OCI-LY7 (cell line): ENCODE results near the gene KLK1. TPM values are rescaled to one million over a fixed set of nuclear protein-coding genes. Genes with fewer than 3 reads are reported as not detected.

ENCODE experiments used
- BruUV-seq: library from RNA; stranded (reverse); fragments of 400-500 nt; replicated peaks from 2 replicates; lab custom pipeline; 2021; lab: Mats Ljungman, UMichigan
- CTCF ChIA-PET: fragments of 300-600 bp; sonication (Branson Sonifier 250); formaldehyde crosslinking; loops from one replicate; lab custom pipeline; 2022; ENCODE audit warnings: antibody characterized with exemption; ENCODE audit not compliant: unreplicated experiment; lab: Charles Lee
- POLR2A ChIA-PET: fragments of 300-600 bp; sonication (Branson Sonifier 250); formaldehyde crosslinking; loops from one replicate; lab custom pipeline; 2022; ENCODE audit warnings: antibody characterized with exemption; lab: Charles Lee
- DNase-seq: peaks from one replicate; pipeline ENCODE4 v3.0.0-alpha.2; 2015; ENCODE audit warnings: low spot score
- H2AFZ ChIP-seq: fragments of 200-600 bp; sonication (generic), shearing (Covaris generic); 2 replicates; pipeline ENCODE4 v1.6.1; 2014; ENCODE audit warnings: mild to moderate bottlenecking, antibody characterized with exemption, low read length, moderate library complexity
- H3K27ac ChIP-seq: fragments of 200-600 bp; sonication (generic); 2 replicates; pipeline ENCODE4 v1.5.1; 2014; ENCODE audit warnings: mixed run types, low read depth, mild to moderate bottlenecking, moderate library complexity, low read length, inconsistent platforms; ENCODE audit not compliant: poor library complexity, severe bottlenecking
- H3K36me3 ChIP-seq: fragments of 200-600 bp; sonication (generic); 2 replicates; pipeline ENCODE4 v1.6.1; 2014; ENCODE audit warnings: mild to moderate bottlenecking, antibody characterized with exemption, low read length, moderate library complexity, mixed read lengths; ENCODE audit not compliant: insufficient read depth
- H3K4me1 ChIP-seq: fragments of 200-600 bp; sonication (generic); 2 replicates; pipeline ENCODE4 v1.5.1; 2014; ENCODE audit warnings: mild to moderate bottlenecking, low read length; ENCODE audit not compliant: insufficient read depth, poor library complexity, severe bottlenecking
- H3K4me2 ChIP-seq: fragments of 200-600 bp; sonication (generic); 2 replicates; pipeline ENCODE4 v1.6.1; 2014; ENCODE audit warnings: mild to moderate bottlenecking, low read length
- H3K4me3 ChIP-seq: fragments of 200-600 bp; sonication (generic); 2 replicates; pipeline ENCODE4 v1.5.1; 2014; ENCODE audit warnings: mild to moderate bottlenecking, low read depth, low read length; ENCODE audit not compliant: poor library complexity, severe bottlenecking
- H3K79me2 ChIP-seq: fragments of 200-600 bp; sonication (generic); 2 replicates; pipeline ENCODE4 v1.6.1; 2016; ENCODE audit warnings: low read depth, mild to moderate bottlenecking, low read length, moderate library complexity, mixed read lengths; ENCODE audit not compliant: insufficient read depth
- H3K9me2 ChIP-seq: fragments of 200-600 bp; sonication (generic); 2 replicates; pipeline ENCODE4 v1.6.1; 2016; ENCODE audit warnings: mild to moderate bottlenecking, low read length, mixed read lengths; ENCODE audit not compliant: insufficient read depth
- H3K9me3 ChIP-seq: fragments of 200-600 bp; sonication (generic); 2 replicates; pipeline ENCODE4 v1.6.1; 2014; ENCODE audit warnings: mild to moderate bottlenecking, mixed run types, low read length, mixed read lengths
- H4K20me1 ChIP-seq: fragments of 200-600 bp; sonication (generic); 2 replicates; pipeline ENCODE4 v1.6.1; 2014; ENCODE audit warnings: mild to moderate bottlenecking, antibody characterized with exemption, low read length, moderate library complexity, mixed read lengths; ENCODE audit not compliant: insufficient read depth
- EZH2phosphoT487 ChIP-seq: fragments of 200-600 bp; sonication (generic); IDR thresholded peaks from 2 replicates; pipeline ENCODE4 v1.6.1; 2018; ENCODE audit warnings: low read depth, borderline replicate concordance, mild to moderate bottlenecking, mixed run types, antibody characterized with exemption, low read length, moderate library complexity, mixed read lengths
- intact Hi-C: fragments of 100-400 bp; cut with micrococcal nuclease; formaldehyde crosslinking; loops from one replicate; pipeline ENCODE4 v1.10.0; 2022; ENCODE audit not compliant: unreplicated experiment
- total RNA-seq, 2 experiments: library from RNA; depleted of rRNA in 1 of 2; stranded (reverse); fragments of >200 nt in 1 of 2; shearing (Covaris generic) in 1 of 2; gene quantifications; 2 replicates each; pipeline ENCODE4 v1.2.3, GENCODE V29; 2014 to 2022
- TF ChIP-seq, protein P1 (sequence below): fragments of 200-600 bp; sonication (generic); conservative IDR thresholded peaks from 2 replicates; pipeline ENCODE4 v1.5.1; 2014; ENCODE audit warnings: mild to moderate bottlenecking, antibody characterized with exemption, low read length, moderate library complexity, mixed read lengths

The KLK1 gene
- total RNA-seq, 2 experiments from 2014 or later: 5.1 TPM; not detected in 1

GRCh38 chr19:50850738-50851137 lies 27.2 kb upstream of the KLK1 start:
- intact Hi-C loops: no loop called here
- Histone ChIP-seq H3K4me3 (no peak overlapping the region), H2AFZ (no peak overlapping the region), H3K4me2 (no peak overlapping the region), H3K27ac (no peak overlapping the region), H3K9me3 (no peaks in the 10 kb centered on the region), H3K9me2 (no peaks in the 10 kb centered on the region), H3K4me1 (no peaks in the 10 kb centered on the region), H3K79me2 (no peaks in the 10 kb centered on the region), H4K20me1 (no peaks in the 10 kb centered on the region), H3K36me3 (no peaks in the 10 kb centered on the region)
- TF ChIP-seq, protein P1, sequence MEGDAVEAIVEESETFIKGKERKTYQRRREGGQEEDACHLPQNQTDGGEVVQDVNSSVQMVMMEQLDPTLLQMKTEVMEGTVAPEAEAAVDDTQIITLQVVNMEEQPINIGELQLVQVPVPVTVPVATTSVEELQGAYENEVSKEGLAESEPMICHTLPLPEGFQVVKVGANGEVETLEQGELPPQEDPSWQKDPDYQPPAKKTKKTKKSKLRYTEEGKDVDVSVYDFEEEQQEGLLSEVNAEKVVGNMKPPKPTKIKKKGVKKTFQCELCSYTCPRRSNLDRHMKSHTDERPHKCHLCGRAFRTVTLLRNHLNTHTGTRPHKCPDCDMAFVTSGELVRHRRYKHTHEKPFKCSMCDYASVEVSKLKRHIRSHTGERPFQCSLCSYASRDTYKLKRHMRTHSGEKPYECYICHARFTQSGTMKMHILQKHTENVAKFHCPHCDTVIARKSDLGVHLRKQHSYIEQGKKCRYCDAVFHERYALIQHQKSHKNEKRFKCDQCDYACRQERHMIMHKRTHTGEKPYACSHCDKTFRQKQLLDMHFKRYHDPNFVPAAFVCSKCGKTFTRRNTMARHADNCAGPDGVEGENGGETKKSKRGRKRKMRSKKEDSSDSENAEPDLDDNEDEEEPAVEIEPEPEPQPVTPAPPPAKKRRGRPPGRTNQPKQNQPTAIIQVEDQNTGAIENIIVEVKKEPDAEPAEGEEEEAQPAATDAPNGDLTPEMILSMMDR: no peak
- TF ChIP-seq EZH2phosphoT487: no peak
- ChIA-PET POLR2A (no interaction called here), CTCF (no interaction called here)
- DNase-seq: no peak
- BruUV-seq: no TSS peak

DNA sequence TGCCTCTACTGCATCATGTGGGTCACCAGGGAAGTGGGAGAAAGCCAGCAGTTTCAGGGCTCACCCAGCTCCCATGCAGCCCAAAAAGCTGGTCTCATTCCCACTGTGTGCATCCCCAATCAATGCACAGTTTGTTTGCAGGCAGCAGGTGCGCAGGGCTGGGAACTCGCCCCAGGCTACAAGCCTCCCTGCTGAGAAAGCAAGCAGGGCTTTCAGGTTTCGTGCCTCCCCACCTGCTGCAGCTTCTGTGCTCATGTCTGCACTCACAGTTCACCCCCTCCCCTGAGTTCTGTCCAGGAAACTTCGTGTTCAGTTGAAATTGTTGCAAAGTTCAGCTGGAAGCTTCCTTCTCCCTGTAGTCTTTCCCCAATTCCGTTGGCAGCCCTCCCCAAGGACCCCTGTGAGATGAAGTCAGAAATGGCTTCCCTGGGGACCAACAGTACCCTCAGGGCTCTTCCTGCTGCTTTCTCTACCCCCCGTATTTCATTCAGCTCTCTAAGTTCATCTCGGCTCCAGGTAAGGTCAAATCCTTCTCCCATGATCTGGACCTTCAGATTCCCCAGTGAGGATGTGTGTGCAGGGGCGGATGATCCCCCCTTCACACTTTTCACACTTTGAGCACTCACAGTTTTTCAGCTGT lies 20.8 kb upstream of the KLK1 start:
- H3K36me3 ChIP-seq: no peaks in the 10 kb centered on the region
- no peaks in the 10 kb centered on the region for H4K20me1 ChIP-seq
- H3K4me3 ChIP-seq: no peak overlapping the region
- no TSS peak for BruUV-seq
- H3K27ac ChIP-seq: no peak overlapping the region
- intact Hi-C loops: no loop called here
- H3K4me1 ChIP-seq: no peaks in the 10 kb centered on the region
- no peaks in the 10 kb centered on the region for H3K9me2 ChIP-seq
- H3K9me3 ChIP-seq: no peaks in the 10 kb centered on the region
- TF ChIP-seq EZH2phosphoT487: no peak
- TF ChIP-seq, protein P1: no peak
- no peak for DNase-seq
- CTCF ChIA-PET: no interaction called here
- POLR2A ChIA-PET: no interaction called here
- no peak overlapping the region for H2AFZ ChIP-seq
- H3K79me2 ChIP-seq: no peaks in the 10 kb centered on the region
- H3K4me2 ChIP-seq: no peak overlapping the region

- no peaks in the 10 kb centered on the region for H3K9me3 ChIP-seq
- DNase-seq: no peak
- no peak overlapping the region for H3K4me2 ChIP-seq
- H3K9me2 ChIP-seq: no peaks in the 10 kb centered on the region
- H3K4me3 ChIP-seq: no peak overlapping the region
- BruUV-seq: no TSS peak
- H3K27ac ChIP-seq: no peak overlapping the region
- TF ChIP-seq, protein P1: no peak
- TF ChIP-seq EZH2phosphoT487: no peak
- H3K4me1 ChIP-seq: no peaks in the 10 kb centered on the region
- H3K79me2 ChIP-seq: no peaks in the 10 kb centered on the region
- no peaks in the 10 kb centered on the region for H3K36me3 ChIP-seq
- ChIA-PET CTCF (no interaction called here), POLR2A (no interaction called here)
- H2AFZ ChIP-seq: no peak overlapping the region
- H4K20me1 ChIP-seq: no peaks in the 10 kb centered on the region
- intact Hi-C loops: no loop called here
Observed at GRCh38 chr19:50843701-50844221, 20.2 kb upstream of the KLK1 start.
